Activated CD4-positive, alpha-beta T cell treated with anti-CD3 and anti-CD28 coated beads, Interleukin-2, Interleukin-4, amounts not matched to agents 100 ng/mL and 50 ng/mL, durations not matched to agents 16 hours and 8 hours (primary cell): Measurements from ENCODE around the gene ZC2HC1B.

Experiments used
- DNase-seq: peaks from one replicate; pipeline ENCODE4 v3.0.0-alpha.2; 2020; ENCODE audit warnings: low spot score

The ZC2HC1B gene

DNA sequence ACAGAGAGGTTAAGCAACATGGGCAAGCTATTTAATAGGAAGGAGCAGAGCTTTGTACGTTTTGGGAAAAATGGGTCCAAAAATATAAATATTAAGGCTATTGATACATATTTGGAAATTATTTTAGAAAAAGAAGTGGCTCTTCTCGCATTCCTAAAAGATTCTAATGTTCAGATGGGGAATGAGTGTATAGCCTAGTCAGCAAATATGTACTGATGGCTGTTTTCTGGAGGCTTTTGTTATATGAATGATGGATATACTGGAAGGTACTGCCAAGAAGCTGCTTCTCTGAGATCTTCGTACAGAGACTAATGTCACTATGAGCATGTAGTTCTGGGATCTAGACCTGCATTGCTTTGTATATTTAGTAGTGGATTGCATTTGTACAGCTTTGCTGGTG is 72.1 kb downstream of the ZC2HC1B start:
- DNase-seq, result no peak

DNA sequence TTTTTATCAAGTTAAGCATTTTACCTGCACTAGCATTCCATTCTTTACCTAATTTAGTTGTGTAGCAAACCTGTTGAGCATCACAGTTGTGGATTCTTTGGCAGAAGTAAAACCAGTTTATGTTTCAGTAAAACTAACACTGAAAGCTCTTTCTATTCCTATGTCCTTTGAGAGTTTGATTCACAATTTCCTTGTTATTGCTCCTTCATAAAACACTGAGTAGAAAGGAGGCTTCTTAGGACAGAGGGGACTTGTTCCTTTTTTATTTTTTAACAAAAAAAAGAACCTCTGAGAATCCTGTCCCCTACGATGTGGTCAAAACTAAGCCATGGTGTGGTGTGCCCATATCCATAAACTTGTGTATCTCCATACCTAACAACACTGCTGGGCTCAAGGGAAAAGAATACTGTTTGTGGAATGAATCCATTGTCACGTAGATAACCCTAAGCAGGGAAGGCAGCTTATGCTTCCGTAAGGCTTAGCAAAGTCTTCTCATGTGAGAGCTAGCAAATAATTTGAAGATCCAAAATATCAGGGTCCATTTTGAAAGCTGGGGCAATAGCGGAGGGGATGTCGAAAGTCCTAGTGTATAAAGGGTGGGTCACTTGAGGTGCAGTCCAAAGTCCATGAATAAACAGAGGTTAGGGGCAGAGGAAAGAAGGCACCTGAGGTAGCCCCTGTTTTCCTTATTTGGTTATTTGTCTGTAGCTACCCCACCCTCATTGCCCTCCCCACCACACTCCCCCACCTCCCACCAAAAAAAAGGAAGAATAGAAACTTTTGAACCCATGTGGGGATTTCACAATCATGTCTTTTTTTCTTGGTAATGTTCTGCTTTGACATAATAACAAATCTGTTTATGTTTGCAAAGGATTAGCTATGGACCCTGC is 72.7 kb downstream of the ZC2HC1B start:
- DNase-seq, result no peak

DNA sequence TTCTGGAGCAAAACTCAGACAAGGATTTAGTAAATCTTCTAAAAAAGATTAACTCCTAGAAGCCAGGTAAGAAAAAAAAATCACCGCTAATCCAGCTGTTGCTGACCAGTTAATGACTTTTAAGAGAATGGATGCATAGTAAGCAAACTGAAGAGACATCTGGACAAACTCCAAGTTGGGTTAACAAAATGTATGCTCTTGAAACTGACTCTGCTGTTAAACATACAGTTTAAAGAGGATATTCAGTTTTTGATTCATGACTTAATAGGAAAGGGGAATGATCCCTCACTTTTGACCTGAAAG is 73.3 kb downstream of the ZC2HC1B start:
- no peak for DNase-seq

DNA sequence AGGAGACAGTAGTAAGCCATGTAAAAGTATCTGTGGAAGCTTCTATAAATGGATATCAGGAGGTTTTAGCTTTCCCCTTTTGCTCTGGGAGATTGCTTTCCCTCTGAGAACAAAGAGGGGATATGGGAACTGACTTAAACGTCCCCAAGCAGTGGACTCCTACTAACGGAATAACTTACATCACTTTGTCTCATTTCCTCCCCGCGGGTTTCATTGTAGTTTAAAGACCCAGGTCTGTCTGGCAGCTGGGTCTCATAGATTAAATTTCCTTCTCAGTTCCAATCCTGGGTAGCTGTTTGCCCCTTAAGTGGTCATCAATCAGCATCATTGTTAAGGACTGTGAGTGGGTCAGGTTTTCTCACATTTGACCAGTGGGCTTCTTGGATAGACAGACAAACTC is 75.1 kb downstream of the ZC2HC1B start:
- DNase-seq, result no peak

DNA sequence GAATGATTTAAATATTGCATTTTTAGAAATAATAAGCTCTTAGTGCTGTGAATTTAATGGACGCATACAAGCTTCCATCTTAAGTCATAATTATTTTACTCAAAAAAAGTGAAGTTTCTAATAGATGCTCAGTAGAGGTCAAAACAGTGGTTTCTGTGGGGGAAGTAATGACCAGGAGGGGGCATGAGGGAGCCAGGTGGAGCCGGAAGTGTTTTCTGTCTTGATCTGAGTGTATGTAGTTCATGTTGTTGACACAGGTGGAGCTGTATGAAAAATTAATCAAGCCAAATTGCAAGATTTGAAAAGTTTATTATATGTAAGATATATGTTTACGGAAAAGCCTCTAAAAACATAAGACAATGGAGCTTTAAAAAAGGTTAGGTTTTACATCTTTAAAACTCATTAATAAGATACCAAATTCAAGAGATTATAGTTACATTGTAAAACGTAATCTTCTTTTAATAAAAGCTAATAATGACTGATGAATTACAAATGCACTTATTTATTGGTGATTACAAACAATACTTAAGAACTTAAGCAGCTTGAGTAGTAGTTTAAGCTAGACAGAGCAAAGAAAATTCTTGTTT is 75.8 kb downstream of the ZC2HC1B start:
- DNase-seq, result peak; percentile 61

DNA sequence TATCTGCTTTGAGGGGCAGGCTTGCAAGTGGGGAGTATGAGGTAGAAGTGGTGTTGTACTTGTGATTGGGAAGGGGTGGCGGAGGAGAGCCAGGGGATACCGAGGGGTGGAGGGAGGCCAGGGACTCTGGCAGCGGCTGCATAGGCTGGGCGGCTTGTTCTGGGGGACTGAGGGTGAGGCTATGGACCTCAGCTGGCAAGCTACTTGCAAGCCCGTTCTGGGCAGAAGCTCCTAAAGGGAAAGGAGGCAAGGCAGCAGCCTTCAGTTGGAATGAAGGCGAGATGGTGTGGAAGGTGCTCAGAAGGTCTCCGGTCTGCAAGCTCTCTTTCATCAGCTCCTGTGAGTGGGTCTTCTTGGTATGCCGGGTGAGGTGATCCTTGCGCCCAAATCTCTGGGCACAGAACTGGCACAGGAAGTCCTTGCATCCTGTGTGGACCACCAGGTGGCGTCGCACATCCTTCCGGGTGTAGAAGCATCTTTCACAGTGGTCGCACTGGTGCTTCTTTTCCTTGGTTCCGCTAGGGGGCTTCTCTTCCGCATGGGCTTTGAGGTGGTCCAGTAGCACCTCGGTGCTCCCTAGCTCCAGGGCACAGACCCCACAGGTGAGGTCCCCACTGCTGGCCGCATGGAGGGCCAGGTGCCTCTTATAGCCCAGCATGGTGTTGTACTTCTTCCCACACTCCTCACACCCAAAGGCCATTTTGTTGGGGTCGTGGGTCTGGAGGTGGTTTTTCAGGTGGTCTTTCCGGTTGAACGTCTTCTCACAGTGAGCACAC is 77.8 kb downstream of the ZC2HC1B start:
- DNase-seq, result peak; percentile 42

DNA sequence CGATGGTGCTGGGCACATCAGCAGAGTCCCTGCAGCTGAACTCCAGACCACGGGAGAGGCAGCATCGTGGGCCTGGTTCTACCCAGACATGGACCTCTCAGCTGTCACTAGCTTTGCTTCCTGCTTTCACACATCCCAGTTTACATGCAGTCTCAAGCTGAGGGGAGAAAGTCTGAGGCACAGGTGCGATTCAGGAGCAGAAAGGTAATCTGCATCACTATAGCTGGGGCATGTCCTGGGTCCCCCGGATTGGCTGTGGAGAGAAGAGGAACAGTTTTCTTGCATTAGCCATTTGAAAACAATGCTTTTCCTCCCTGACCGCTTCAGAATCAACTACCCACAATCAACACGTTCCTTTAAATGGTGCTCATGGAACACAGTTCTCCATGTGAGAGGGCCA is 83.9 kb downstream of the ZC2HC1B start:
- DNase-seq, result no peak

DNA sequence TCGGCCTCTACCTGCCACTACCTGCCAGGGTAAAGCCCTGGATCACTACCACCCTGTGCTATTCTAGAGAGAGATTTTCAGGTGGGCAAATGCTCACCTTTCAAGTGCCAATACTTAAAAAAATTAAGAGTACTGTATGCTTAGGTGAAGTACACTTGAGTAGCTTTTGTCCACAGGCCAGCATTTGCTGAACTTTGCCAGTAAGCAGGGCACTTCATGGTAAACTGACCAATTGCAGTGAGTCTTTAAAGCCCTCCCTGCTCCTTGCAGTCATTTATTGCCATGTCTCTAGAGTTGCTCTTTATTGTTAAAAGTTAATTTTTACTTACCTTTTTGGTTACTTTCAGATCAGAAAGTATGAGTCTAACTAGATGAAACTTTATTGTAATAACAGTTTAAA is 85.3 kb downstream of the ZC2HC1B start:
- DNase-seq, result no peak

DNA sequence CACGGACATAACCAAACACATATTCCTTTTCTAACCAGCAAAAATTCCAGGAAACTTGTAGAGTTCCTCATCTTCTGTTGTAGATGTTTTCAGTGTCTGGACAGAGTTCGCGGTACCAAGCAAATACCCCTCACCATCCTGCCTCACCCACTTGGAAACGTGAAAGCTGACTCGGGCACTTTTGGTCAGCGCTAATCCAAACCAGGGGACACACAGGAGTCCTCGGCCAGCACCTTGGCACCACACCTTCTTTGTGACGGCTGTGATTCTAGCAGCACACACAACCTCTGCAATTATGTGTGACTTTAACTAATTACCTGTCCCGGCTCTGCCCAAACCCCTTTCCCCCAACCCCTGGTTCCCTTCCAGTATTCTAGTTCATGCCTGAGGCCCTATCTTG is 85.7 kb downstream of the ZC2HC1B start:
- no peak for DNase-seq

DNA sequence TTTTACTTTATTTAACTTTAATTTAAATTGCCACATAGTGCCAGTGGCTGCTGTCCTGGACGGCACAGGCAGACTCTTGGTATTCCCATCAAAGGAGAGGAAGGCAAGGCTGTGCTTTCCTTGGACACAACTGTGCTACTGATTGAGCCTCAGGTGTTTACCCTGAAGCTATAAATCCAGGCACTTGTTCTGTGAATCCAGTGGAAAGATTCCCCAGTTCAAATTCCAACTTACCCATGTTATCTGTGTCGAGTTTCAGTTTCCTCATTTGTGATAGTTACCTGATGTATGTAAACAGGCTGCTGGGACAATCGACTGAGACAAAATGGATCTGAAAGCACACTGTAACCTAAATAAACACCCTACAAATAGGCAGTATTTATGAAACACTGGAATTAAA is 86.6 kb downstream of the ZC2HC1B start:
- no peak for DNase-seq

DNA sequence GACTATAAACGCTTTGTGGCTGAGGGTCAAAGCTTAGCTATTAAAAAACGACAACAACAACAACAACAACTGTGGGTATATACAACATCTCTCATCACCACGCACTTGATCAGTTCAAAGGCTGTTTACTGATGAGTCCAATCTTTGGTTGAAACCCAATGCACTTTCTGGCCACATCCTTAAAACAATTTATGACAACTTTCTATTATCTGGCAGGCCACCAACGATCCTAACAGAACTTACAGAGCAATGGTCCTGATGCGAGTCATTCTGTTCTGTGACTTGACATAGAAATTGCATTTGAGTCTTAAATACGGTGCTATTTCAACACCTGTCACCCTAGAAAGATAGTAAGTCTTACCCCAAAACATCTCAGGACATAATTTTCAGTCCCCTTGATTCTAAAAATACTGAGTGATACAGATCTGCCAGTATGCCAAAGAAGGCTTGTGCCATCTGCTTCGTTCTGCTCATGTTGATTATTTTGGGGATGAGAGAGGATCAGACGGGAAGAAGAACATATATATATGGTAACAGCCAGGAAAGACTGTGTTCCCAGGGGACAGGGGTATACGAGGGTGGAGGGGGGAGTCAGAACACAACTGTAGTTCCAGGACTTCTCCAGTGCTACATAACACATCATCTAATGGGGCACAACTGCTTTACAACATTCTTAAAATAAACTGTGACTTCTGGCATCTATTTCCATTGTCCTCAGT is 87.9 kb downstream of the ZC2HC1B start:
- DNase-seq, result no peak

DNA sequence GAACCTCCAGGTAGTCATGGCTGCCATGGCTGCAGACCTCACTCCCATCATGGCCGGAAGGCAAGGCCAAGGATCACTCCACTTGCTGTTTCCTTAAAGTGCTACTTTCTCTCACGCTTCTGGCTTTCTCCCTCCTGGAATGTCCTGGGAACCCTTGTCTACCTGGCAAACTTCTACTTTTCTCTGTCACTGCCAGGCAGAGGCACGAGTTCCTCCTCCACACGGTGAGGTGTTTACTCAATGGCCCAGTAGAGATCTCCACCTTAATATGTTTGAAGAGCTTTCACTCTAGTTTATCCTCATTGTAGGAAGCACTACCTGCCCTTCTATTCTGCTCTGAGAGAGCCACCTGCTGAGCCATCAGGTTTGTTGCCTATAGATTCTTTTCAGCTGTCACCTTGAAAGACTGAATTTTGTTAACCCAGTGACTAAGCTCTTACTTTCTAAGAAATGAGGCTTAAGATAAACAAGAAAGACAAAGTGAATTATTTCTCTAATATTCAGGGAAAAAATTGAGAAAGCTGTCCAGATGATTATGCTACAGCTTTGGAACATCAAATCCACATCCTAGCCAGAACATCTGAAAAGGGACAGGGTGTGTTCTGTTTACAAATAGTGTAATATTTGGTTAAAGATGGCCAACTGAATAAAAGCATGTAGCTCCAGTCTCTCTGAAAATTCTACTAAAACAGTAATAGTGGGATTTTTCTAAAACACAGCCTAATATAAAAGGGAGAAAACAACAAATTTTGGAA is 88.8 kb downstream of the ZC2HC1B start:
- no peak for DNase-seq

DNA sequence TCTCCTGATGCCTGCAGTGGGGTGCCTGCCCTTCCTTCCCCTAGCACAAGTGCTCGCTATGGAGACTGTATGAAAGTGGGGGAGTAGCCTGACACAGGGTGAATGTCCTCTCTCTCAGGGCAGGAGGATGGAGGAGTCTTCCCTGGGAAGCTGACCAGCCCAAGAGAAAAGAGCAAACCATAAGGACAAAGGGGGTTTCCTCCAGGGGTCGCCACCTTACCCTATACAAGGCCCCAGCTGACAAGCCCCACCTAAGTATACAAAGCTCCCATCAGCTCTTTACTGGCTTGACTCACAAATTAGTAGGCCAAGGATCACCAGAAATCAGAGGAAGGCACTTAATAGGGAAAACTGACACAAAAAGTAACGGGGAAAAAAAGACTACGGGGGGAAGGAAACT is 89.6 kb downstream of the ZC2HC1B start:
- DNase-seq, result no peak

DNA sequence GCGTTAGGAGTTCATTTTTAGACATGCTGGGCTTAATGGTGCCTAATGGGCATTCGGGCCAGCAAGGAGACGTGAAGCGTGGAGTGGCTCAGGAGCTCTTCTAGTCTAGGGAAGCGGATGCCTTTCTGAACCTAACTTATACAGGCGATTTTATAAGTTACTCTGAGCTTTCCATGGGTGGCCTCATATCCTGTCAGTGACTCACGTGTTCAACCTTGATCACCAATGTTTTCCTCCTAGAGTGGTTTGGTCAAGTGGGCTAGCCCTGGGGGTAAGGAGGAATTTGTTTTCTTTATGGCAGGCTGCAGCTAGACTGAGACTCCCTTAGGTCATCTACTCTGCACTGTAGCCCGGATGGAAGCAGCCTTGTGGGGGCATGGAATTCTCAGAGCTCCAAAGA is 91.7 kb downstream of the ZC2HC1B start:
- DNase-seq, result no peak

DNA sequence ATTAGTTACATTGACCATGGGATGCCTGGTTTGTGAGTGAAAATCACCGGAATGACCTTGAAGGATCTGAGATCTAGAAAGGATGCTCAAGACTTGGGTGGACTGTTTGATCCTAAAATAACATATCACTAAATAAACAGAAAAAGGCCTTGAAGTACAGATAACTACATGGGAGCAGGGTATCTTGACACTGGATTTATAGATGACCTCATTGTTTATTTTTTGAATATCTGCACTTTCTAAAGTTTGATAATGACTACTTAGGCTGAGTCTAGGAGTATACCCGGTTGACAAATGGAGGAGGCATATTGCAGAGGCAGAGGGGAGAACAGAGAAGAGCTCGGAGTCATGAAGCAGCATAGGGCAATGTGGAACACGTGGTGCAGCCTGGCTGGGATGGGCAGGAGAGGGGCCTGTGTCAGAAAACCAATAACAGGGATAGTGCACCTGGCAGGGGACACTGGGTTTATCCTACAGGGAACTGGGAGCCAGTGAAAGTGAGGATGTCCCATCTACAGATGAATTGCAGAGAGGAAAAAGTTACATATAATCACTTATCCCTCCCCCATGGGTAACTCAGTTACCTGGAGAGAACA is 93.5 kb downstream of the ZC2HC1B start:
- no peak for DNase-seq

DNA sequence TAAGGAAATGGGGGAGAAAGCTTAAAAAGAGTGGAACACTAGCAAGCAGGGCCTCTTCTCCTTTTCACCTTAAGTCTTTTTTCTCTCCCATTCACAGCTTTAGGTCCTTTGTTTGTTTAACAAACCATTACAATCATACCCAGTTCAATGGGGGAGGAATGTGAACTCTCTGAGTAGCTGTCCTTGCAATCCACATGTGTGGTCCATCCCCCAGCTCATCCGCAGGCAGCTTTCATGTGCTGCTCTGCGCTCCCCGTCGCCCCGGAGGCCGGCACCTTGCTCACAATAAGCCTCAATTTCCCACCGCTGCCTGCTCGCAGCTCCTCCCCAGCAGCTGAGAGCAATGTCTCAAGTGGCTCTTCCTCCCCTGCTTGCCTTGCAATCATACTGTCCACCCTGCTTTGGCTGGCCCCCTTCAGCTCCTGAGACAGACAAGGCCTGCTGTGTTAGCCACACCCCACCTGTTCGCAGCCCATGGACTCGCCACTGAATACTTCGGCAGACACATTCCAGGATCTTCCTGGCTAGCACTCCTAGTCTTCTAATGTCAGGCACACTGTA is 94.6 kb downstream of the ZC2HC1B start:
- DNase-seq, result no peak

DNA sequence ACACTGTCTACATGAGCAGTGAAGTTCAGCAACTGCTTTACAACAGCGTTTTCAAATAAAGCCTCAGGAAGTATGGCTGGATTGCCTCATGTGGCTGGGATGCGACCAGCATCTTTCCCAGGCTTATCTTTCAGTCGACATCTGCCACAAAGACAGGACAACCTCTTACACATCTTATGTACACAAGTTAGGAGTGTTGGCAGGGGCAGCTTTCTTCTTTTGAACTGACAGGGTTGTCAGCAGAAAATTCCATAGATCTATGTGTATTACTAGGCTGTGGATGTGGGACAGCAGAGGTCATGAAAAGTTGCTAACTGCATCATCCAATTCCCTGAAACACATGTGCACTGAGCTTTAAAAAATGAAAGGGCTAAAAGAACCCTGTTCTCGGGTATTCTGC is 95.7 kb downstream of the ZC2HC1B start:
- no peak for DNase-seq

DNA sequence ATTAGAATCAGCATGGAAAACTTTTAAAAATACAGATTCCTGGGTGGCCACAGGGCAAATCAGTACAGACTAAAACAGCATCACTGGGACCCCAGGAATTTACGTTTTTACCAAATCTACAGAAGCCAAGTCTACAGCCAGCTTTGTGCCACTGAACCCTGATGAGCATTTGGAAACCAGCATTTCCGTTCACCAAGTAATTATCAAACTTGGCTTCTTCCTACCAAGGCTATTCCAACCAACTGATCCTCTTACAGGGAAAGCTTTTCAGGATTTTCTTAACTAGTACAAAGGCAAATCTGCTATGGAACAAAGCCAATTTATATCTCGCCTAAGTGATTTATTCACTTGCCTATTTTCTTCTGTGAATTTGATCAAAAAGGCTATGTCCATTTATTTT is 96.8 kb downstream of the ZC2HC1B start:
- no peak for DNase-seq

DNA sequence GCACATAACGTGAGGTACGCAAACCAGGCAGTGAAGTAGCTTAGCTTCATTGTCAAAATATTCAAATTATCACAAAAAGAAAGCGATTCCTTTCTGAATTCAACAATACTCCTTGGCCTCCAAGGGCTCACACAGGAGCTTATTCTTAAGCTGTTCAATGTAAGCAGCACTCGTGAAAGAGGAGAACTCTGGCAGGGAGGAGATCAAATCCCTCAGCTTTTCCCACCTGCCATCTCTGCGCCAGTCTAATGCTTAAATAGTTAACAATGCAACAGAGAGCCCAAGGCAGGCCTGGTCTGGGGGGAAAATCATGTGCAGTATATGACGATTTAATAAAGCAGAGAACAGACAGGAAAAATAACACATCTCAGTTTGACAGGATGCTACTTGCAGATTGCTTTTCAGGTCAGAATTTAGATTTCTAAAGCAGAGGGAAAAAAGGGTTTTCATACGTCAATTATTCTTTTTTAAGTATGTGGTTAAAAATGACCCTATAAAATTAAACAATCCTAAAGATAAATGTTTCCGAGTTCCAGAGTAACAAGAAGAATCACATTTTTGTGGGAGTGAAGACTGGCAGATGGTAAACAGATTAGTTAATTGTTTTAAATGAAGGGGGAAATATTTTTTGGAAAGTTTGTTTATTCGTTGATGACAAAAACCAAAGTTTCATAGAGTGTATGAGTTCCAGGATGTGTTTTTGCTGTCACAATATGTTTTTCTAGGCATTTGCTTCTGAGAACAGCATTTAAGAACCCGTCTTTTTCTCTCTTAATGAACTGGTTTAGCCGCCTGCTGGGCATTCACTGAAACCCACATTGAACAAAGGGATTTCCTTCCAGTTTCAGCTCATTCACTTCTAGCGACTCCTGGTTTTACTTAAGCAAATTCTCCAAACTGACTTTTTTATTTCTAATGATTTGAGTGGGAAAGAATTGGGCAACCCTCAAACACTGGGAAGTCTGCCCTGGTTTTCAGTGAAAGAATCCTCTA is 97.9 kb downstream of the ZC2HC1B start:
- DNase-seq, result no peak
